ENCODE data around the gene CDK5.

CDK5 gene

DNA sequence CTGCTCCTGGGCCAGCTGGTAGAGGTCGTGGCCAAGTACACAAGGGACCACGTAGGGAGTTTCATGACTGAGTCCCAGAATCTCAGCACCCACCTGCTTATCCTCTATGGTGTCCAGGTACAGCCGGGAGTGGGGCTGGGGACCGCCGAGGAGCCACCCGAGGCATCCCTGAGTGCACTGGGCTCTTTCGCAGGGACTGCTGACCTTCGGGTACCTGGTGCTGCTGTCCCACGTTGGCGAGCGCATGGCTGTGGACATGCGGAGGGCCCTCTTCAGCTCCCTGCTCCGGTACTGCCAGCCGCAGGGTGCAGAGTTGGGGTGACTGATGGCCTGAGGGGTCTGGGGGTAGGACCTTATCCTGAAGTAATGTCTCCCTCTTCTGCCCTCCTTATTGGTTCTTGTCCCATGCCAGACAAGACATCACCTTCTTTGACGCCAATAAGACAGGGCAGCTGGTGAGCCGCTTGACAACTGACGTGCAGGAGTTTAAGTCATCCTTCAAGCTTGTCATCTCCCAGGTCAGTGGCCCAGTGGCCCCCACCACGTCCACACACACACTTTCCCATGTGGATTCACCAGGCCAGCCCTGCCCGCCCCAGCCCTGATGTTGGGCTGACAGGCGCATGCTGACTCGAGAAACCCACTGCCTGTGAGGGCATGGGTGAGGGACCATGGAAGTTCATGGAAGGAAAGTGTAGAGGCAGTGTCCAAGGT is 23.2 kb downstream of the CDK5 start:
- no peak for TF ChIP-seq GABPA (IDR thresholded peaks at IDR 0.05; ENCODE audit: low read depth)
- TF ChIP-seq SPI1 (IDR thresholded peaks at IDR 0.05; ENCODE audit: borderline replicate concordance, low read depth): no peak
- no peak for TF ChIP-seq POLR2AphosphoS5 (IDR thresholded peaks at IDR 0.05; ENCODE audit: low read depth)
- TF ChIP-seq, protein P1, sequence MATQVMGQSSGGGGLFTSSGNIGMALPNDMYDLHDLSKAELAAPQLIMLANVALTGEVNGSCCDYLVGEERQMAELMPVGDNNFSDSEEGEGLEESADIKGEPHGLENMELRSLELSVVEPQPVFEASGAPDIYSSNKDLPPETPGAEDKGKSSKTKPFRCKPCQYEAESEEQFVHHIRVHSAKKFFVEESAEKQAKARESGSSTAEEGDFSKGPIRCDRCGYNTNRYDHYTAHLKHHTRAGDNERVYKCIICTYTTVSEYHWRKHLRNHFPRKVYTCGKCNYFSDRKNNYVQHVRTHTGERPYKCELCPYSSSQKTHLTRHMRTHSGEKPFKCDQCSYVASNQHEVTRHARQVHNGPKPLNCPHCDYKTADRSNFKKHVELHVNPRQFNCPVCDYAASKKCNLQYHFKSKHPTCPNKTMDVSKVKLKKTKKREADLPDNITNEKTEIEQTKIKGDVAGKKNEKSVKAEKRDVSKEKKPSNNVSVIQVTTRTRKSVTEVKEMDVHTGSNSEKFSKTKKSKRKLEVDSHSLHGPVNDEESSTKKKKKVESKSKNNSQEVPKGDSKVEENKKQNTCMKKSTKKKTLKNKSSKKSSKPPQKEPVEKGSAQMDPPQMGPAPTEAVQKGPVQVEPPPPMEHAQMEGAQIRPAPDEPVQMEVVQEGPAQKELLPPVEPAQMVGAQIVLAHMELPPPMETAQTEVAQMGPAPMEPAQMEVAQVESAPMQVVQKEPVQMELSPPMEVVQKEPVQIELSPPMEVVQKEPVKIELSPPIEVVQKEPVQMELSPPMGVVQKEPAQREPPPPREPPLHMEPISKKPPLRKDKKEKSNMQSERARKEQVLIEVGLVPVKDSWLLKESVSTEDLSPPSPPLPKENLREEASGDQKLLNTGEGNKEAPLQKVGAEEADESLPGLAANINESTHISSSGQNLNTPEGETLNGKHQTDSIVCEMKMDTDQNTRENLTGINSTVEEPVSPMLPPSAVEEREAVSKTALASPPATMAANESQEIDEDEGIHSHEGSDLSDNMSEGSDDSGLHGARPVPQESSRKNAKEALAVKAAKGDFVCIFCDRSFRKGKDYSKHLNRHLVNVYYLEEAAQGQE (IDR thresholded peaks at IDR 0.05; ENCODE audit: insufficient replicate concordance, low read depth): no peak
- TF ChIP-seq, protein P2, sequence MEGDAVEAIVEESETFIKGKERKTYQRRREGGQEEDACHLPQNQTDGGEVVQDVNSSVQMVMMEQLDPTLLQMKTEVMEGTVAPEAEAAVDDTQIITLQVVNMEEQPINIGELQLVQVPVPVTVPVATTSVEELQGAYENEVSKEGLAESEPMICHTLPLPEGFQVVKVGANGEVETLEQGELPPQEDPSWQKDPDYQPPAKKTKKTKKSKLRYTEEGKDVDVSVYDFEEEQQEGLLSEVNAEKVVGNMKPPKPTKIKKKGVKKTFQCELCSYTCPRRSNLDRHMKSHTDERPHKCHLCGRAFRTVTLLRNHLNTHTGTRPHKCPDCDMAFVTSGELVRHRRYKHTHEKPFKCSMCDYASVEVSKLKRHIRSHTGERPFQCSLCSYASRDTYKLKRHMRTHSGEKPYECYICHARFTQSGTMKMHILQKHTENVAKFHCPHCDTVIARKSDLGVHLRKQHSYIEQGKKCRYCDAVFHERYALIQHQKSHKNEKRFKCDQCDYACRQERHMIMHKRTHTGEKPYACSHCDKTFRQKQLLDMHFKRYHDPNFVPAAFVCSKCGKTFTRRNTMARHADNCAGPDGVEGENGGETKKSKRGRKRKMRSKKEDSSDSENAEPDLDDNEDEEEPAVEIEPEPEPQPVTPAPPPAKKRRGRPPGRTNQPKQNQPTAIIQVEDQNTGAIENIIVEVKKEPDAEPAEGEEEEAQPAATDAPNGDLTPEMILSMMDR (IDR thresholded peaks at IDR 0.05; ENCODE audit: insufficient read depth, low read length): no peak
- H3K4me3 ChIP-seq (replicated peaks; ENCODE audit: insufficient read depth, low read length): no peak overlapping the region
- no peak for DNase-seq (ENCODE audit: low read depth in 1 of 2, low spot score in 1 of 2)
- H3K27ac ChIP-seq (replicated peaks): no peak overlapping the region
- no peaks in the 10 kb centered on the region for H3K27me3 ChIP-seq (ENCODE audit: insufficient read depth, poor library complexity, severe bottlenecking)

DNA sequence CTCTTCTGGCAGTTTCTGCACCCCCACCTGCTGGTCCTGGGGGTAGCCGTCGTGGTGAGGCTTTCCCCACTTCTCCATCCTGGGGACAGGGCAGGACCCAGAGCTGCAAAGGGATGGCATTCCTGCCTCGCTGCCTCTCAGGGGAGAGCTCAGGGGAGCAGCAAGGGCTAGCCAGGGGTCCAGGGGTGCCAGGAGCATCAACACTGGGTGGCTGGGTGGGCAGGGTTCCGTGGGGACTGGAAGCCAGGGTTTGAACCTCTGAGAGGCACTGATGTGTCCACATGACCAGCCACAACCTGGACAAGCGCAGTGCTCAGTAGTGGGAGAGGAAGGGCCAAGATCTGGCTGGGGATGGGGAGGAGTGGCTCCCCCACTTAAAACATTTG is 23.8 kb downstream of the CDK5 start:
- TF ChIP-seq POLR2AphosphoS5 (IDR thresholded peaks at IDR 0.05; ENCODE audit: low read depth) (no peak), GABPA (IDR thresholded peaks at IDR 0.05; ENCODE audit: low read depth) (no peak), SPI1 (IDR thresholded peaks at IDR 0.05; ENCODE audit: borderline replicate concordance, low read depth) (no peak)
- TF ChIP-seq, protein P2 (IDR thresholded peaks at IDR 0.05; ENCODE audit: insufficient read depth, low read length): no peak
- TF ChIP-seq, protein P1 (IDR thresholded peaks at IDR 0.05; ENCODE audit: insufficient replicate concordance, low read depth): no peak
- no peak overlapping the region for H3K4me3 ChIP-seq (replicated peaks; ENCODE audit: insufficient read depth, low read length)
- DNase-seq (ENCODE audit: low read depth in 1 of 2, low spot score in 1 of 2): no peak
- H3K27me3 ChIP-seq (ENCODE audit: insufficient read depth, poor library complexity, severe bottlenecking): no peaks in the 10 kb centered on the region
- H3K27ac ChIP-seq (replicated peaks): no peak overlapping the region

DNA sequence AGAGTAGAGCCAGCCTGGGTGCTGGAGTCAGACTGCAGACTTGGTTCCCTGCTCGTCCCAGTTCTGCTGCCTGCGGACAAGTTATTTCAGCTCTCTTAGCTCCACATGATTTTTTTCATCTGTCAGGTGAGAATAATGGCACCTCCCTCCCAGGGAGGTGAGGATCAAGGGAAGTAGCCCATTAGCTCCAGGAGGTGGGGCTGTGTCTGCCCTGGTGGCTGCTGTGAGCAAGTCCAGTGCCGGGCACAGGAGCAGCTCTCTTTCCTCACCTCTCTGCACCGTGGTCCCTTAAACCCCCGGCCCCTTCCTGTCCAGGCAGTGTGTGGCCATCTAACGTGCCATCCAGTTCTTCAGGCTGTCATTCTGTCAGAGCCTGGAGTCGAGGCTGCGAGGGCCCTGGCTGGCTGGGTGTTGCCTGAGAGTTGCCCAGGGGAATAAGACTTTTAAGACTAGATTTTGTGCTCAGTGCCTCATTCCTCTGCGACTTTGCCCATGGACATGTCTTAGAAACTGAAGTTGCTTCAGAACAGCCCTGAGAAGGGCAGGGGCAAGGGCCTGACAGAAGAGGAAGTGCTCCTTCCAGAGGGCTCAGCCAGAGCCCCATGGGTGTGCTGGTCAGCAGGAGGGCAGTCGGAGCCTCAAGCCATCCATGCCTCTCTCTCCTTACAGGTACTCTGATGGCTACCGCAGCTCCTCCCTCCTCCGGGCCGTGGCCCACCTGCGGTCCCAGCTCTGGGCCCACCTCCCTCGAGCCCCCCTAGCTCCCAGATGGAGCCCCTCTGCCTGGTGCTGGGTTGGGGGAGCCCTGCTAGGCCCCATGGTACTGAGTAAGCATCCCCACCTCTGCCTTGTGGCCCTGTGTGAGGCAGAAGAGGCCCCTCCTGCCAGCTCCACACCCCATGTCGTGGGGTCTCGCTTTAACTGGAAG is 24.5 kb downstream of the CDK5 start:
- H3K27ac ChIP-seq (replicated peaks): no peak overlapping the region
- DNase-seq (ENCODE audit: low read depth in 1 of 2, low spot score in 1 of 2): no peak
- TF ChIP-seq, protein P1 (IDR thresholded peaks at IDR 0.05; ENCODE audit: insufficient replicate concordance, low read depth): no peak
- TF ChIP-seq SPI1 (IDR thresholded peaks at IDR 0.05; ENCODE audit: borderline replicate concordance, low read depth) (peak; percentile 54; the same call in 1 of the 2 replicates), GABPA (IDR thresholded peaks at IDR 0.05; ENCODE audit: low read depth) (no peak), POLR2AphosphoS5 (IDR thresholded peaks at IDR 0.05; ENCODE audit: low read depth) (no peak)
- TF ChIP-seq, protein P2 (IDR thresholded peaks at IDR 0.05; ENCODE audit: insufficient read depth, low read length): no peak
- H3K27me3 ChIP-seq (ENCODE audit: insufficient read depth, poor library complexity, severe bottlenecking): no peaks in the 10 kb centered on the region
- H3K4me3 ChIP-seq (replicated peaks; ENCODE audit: insufficient read depth, low read length): no peak overlapping the region

Data from HL-60 (cell line).